HL-60/S4 treated with retinoic acid at 250 ng/mL for 4 days and 3 days (cell line): Measurements from ENCODE around the gene FOXD3.

Source experiments
- in situ Hi-C: fragments of 300-500 bp; cut with MboI; formaldehyde crosslinking; loops from 2 replicates; pipeline ENCODE4 v1.7.0; 2022; ENCODE audit warnings: low sequenced_read_pairs

FOXD3 gene

GRCh38 chr1:63322114-63322943 is at the start of gene FOXD3:
Gene FOXD3, plus strand, starts transcription at chr1:63322567. Its CDS starts 492 bp downstream, at chr1:63323059.
- in situ Hi-C loops = no loop called here

- in situ Hi-C loops = no loop called here
Measured at GRCh38 chr1:63272811-63273210, 49.6 kb upstream of the FOXD3 start.

DNA sequence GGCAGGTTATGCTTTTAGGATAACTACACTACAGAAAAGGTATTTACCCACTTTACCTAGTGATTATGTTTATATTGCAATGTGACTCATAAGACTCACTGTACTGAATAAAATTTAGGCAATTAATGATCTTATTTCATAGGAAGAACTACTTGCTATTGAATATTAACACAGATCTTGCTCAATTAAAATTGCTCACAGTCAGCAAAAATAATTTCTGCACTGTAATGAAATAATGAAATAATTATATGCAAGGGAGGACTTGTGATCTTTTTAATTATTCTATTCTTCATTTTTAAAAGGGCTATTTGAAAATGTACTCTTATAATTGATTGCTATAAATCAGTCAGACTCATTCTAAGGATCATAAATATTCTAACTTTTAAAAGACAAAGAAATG is 48.0 kb upstream of the FOXD3 start:
- in situ Hi-C loops = no loop called here

GRCh38 chr1:63274979-63275378 is 47.4 kb upstream of the FOXD3 start:
- in situ Hi-C loops = no loop called here

GRCh38 chr1:63276624-63277023 is 45.7 kb upstream of the FOXD3 start:
- in situ Hi-C loops = no loop called here

DNA sequence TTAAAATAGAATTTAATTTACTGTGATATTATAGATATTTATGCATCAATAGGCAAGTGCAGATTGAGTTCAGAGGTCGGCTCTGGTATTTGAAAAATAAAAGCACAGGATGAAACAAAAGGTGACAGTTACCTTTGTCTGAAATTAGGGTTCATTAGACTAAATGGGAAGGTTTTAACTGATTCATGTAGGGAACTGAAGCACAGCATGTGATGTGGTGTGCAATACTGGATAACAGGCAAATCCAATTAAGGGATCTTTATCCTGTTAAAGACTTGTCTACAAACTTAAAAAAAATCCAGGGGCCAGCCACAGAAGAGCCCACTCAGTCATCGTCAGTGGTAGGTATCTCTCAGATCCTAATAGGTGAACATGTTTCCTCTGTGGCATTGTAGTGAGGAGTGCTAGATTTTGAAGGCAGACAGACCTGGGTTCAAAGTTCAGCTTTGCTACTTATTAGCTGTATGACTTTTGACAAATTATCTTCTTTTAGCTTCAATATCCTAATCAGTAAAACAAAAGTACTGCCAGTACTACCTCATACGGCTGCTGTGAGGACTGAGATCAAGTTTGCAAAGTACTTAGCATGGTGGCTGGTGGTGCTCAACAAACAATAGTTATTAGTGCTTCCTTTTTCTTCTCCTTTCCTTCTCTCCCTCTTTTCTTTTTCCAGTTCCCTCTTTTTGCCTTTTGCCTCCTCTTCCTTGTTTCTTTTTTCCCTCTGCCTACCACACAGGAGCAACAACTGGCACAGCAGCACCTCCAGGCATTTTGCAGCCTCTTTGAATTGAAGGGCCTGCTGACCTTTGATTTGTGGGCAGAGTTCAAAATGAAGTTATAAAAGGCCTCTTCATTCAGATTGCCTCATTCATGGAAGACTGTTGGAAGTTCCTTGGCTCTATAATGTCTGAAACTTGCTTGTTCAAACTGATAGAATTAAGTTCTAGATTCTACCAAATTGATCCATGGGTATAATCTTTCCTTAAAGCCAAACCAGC is 44.9 kb upstream of the FOXD3 start:
- in situ Hi-C loops = no loop called here

GRCh38 chr1:63281753-63282152 is 40.6 kb upstream of the FOXD3 start:
- in situ Hi-C loops = no loop called here

DNA sequence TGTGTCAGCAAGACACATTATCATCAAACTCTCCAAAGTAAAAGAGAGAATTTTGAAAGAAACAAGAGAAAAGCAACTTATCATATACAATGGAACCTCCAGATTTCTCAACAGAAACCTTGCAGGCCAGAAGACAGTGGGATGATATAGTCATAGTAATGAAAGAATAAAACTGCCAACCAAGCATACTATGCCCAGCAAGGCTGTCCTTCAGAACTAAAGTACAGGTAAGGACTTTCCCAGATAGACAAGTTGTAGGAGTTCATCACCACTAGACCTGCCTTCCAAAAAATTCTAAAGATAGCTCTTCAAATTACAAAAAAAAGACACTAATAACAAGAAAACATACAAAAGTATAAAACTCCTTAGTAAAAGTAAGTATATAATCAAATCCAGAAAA is 33.2 kb upstream of the FOXD3 start:
- in situ Hi-C loops = no loop called here

- in situ Hi-C loops = no loop called here
Measured at GRCh38 chr1:63294803-63295594, 27.4 kb upstream of the FOXD3 start.

DNA sequence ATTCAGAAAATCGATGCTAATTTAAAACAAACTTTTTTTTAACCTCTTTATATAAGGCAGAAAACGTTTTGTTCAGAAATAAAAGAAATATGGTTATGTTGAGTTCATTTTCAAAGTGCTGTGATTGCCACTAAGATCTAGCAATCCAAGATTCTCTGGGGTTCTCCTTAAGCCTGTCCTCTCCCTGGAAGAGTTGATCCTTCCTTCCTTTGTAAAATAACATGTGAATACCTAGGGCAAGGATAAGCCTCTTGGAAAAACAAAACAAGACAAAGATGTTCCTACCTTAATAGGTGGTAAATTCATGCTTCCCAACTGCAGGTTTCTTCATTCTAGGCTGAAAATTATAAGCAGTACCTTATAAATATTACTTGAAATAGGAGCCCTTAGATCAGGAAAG is 18.0 kb upstream of the FOXD3 start:
- in situ Hi-C loops = no loop called here

- in situ Hi-C loops = no loop called here
Measured at GRCh38 chr1:63305043-63305442, 17.3 kb upstream of the FOXD3 start.

- in situ Hi-C loops = no loop called here
Measured at GRCh38 chr1:63307196-63307794, 15.1 kb upstream of the FOXD3 start.

DNA sequence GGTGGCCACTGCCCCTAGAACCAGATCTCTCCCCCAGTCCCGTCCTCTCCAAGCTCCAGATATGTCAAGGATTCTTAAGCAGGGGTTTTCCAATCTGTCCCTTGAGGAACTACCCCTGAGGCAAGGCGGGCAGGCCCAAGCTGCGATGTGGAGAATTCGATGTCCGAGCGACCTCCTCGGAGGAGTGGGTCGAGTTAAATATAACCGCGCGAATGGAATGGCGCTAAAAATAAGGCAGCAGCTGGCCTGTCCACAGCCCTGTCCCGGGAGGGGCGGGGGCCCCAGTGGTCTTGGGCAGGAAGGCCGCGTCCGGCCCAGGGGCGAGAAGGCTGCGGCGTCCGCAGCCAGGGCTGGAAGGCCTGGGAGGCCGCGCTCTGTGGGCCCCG is 5.8 kb upstream of the FOXD3 start:
- in situ Hi-C loops = no loop called here

DNA sequence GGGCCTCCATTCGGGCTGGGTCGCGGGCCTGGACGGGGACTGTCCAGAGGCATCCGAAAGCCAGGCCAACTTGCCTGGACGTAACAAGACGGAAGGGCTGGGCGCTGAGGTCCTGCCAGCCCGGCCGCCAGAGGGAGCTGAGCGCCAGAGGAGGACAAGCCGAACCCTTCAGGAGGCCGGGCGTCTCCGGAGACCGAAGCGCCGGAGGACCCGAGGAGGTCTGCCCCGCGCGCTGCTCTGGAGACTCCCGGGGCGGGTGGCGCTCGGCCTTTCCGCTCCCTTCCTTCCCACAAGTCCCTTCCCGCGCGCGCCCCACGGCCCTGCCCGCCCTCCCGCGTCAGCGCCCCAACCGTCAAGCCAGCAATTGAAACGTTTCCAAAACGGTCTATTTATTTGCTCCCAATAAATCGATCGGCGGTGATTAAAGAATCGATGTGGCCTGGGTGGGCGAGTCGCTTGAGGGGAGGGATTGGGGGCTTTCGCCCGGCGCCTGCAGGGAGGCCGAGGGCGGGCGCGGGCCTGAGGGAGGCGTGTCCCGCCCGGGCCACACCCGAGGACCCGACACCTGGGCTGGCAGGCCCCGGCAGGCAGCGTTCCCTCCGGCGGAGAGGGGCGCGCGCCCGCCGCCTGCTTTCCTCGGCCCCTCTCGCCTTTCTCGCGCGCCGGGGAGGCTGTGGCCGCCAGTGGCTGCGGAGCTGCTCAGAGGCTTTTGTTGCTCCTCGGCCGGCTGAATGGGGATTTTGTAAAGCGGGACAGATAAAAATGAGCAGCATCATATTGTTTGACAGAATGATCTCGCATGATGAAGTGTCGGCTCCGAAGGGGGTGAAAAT is 5.2 kb upstream of the FOXD3 start:
- in situ Hi-C loops = no loop called here

DNA sequence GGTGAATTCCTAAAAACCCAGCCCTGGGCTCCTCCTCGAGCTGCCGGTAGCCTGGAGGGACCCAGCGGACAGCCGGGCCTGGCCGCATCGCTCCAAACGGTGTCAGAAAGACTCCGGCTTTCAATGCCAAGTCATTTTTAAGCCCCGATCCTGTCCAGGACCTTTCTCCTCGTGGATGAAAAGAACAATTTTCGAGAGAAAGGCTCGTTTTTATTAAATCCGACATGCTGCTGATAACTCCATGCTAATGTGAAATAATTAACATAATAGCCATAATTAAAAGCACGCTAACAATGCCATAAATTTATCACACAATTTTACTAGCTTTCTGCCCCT is 4.6 kb upstream of the FOXD3 start:
- in situ Hi-C loops = no loop called here

DNA sequence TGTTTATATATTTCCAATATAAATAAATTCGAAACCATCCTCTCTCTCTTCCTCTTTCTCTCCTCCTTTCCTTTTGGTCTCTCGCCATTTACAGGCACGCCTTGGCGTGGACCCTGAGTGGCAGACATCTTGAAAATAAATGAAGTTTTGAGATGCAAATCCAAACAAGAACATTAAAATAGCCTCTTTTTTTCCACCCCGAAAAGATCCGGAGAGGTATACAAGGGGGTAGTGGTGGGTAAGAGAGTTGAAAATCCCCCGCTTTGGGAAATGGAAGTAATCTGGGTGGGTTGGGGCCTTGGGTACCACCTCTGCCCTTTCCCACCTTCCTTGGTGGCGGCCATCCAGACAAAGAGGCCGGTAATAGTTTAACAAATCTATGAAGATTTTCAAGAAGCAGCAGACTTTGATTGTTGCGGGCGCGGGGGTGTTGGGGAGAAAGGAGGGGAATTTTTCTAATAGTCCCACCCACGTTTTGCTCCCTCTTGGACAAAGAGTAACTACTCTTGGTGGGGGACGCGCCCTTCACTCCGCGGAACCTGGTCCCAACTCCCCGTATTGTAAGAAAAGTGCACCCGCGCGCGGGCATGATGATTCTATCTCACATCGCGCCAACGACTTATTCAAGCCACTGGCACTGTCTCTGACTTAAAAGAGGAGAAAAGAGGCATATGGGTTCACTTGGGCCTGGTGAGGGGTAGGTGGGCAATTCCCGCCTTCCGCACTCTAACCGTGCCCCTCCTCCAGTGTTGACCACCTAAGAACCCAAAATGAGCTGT is 4.0 kb upstream of the FOXD3 start:
- in situ Hi-C loops = no loop called here

DNA sequence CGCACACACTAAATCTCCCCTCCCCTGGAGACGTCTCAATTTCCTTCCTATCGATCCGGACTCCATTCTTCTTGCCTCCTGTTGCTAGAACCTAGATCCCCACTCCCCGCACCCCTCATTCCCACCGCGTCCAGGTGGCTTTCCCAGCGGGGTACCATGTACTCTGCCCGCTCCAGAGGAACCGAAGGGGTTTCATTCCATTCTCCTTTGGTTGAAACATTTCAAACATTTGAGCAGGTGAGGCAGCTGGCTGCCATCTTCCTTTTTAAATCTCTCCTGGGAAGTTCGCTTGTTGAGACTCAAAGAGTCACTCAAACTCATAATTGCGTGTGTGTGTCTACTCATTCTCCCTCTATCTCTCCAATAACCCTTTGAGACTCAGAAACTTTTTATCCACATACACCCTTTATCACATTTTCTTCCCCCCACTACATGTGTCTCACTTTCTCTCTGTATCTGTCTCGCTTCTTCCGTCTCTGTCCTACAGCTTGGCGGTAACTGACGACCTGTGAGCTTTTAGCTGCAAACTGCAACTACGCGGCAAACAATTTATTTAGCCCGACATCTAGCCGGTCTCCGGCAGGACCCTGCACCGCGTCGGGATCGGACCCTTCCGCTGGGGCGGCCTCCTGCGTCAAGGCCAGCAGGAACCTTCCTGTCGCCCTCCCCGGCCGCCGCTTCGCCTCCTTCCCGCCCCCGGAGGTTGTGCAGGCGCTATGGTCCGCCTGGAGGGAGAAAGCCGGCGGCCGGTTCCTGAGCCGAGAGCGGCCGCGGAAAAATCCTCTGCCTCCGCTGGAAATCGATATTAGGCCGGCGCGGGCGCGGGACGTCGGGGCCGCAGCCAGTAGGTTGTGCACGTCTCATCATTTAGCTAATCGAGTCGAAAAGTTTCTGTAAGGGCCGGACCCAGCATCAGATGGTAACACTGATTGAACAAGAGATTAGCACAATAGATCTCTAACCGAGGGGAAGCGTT is 3.0 kb upstream of the FOXD3 start:
- in situ Hi-C loops = no loop called here
